Measurements from ENCODE around the gene KIF6. TPM values are rescaled to one million over a fixed set of nuclear protein-coding genes. Genes with fewer than 3 reads are reported as not detected.
"Not testable (repeated sequence)": the region's sequence is repeated elsewhere in the genome, so short reads cannot be mapped to it uniquely, and the experiment has no call there.

KIF6 gene
- total RNA-seq, 1 donor from 2014 or later = 1.0 TPM

DNA sequence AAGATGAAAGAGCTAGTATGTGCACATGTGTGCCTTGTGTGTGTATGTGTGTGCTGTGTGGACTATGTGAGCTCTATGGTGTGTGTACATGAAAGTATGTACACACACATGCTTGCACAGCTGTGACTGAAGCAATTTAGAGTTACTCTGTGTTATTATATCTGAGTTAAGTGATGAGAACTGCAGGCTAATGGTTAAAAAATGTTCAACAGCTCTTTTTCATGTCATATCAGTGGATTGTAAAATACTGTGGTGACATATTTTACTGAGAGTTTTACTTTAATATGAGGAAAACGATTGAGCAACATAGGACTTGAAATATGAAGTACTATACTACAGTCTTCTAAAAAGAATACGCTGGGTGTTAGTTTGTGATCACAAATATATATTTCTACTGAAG is 207.0 kb downstream of the KIF6 start:
- Histone ChIP-seq H3K4me3 (ENCODE audit: low read length in 3 of 3) (no peak overlapping the region), H3K9me3 (ENCODE audit: control insufficient read depth in 3 of 3, low read length in 3 of 3) (no peaks in the 10 kb centered on the region)

DNA sequence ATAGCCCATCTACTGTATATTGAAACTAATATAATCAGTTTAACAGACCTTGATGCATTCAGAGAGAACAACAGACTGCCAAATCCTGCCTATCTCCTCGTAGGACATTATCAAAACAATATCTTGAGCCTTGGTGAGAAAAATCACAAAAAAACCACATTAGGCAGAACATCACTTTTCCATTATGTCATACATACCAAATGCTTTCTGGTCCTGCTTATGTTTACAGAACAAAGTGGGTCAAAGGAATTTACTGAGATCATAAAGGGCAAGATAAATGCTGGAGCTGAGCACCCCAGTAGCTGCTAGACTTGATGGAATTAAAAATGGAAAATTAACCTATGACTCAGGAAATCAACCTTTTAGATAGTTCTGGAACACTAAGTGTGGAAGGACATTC is 207.5 kb downstream of the KIF6 start:
- no peak overlapping the region for H3K9ac ChIP-seq (ENCODE audit: low read depth in 1 of 3, low read length in 3 of 3)
- H3K27me3 ChIP-seq (ENCODE audit: control insufficient read depth in 3 of 3, insufficient read depth in 3 of 3, low read length in 3 of 3) = no peaks in the 10 kb centered on the region
- no peaks in the 10 kb centered on the region for H3K9me3 ChIP-seq (ENCODE audit: control insufficient read depth in 3 of 3, low read length in 3 of 3)
- no peak overlapping the region for H3K27ac ChIP-seq (ENCODE audit: low read depth, low read length)
- H3K4me3 ChIP-seq (ENCODE audit: low read length in 3 of 3) = no peak overlapping the region
- H3K4me1 ChIP-seq (ENCODE audit: control insufficient read depth in 3 of 3, insufficient read depth in 3 of 3, low read length in 3 of 3) = no peaks in the 10 kb centered on the region
- H3K36me3 ChIP-seq (ENCODE audit: control insufficient read depth in 3 of 3, insufficient read depth in 3 of 3, low read length in 3 of 3) = no peaks in the 10 kb centered on the region

More for the DNA sequence above, 207.0 kb downstream of the KIF6 start:
- no peaks in the 10 kb centered on the region for H3K4me1 ChIP-seq (ENCODE audit: control insufficient read depth in 3 of 3, insufficient read depth in 3 of 3, low read length in 3 of 3)
- no peaks in the 10 kb centered on the region for H3K36me3 ChIP-seq (ENCODE audit: control insufficient read depth in 3 of 3, insufficient read depth in 3 of 3, low read length in 3 of 3)
- H3K27me3 ChIP-seq (ENCODE audit: control insufficient read depth in 3 of 3, insufficient read depth in 3 of 3, low read length in 3 of 3) = no peaks in the 10 kb centered on the region
- no peak overlapping the region for H3K9ac ChIP-seq (ENCODE audit: low read depth in 1 of 3, low read length in 3 of 3)
- H3K27ac ChIP-seq (ENCODE audit: low read depth, low read length) = no peak overlapping the region

DNA sequence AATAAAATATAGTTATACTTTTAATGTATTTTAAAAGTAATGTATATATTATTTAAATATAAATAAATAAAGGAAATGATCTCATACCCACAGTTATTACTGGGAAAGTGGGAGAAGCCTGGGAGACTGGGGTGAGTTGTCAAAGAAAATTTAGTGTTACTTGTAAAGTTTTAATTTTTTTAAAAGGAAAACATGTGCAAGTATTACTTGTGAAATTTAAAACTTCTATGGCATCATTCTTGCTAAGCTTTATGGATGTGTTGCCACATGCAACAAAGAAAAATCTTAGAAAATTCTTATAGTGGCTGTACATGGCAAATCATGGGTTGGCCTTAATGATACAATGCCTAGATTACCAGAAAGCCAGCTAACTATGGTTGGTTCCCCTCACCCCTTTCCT is 208.7 kb downstream of the KIF6 start:
- no peaks in the 10 kb centered on the region for H3K9me3 ChIP-seq (ENCODE audit: control insufficient read depth in 3 of 3, low read length in 3 of 3)
- H3K4me3 ChIP-seq (ENCODE audit: low read length in 3 of 3) = no peak overlapping the region
- no peaks in the 10 kb centered on the region for H3K4me1 ChIP-seq (ENCODE audit: control insufficient read depth in 3 of 3, insufficient read depth in 3 of 3, low read length in 3 of 3)
- H3K9ac ChIP-seq (ENCODE audit: low read depth in 1 of 3, low read length in 3 of 3) = no peak overlapping the region
- no peaks in the 10 kb centered on the region for H3K36me3 ChIP-seq (ENCODE audit: control insufficient read depth in 3 of 3, insufficient read depth in 3 of 3, low read length in 3 of 3)
- no peak overlapping the region for H3K27ac ChIP-seq (ENCODE audit: low read depth, low read length)
- no peaks in the 10 kb centered on the region for H3K27me3 ChIP-seq (ENCODE audit: control insufficient read depth in 3 of 3, insufficient read depth in 3 of 3, low read length in 3 of 3)

DNA sequence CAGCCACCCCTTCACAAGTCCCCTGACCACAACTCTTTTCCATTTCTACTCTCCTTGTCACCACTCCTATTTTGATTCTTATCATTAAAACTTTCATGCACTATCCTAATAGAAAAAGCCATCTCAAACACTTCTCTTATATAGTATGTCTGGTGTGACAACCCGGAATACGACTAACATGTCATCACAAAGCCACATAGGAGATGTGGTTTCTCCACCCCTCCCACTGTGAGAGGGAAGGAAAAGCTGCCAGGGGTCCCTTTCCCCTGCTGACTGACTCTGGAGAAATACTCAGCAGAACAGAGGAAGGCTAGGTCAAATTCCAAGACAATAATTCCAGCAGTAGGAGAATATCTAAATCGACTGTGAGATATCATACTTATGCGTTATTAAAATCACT is 209.7 kb downstream of the KIF6 start:
- no peaks in the 10 kb centered on the region for H3K27me3 ChIP-seq (ENCODE audit: control insufficient read depth in 3 of 3, insufficient read depth in 3 of 3, low read length in 3 of 3)
- no peaks in the 10 kb centered on the region for H3K4me1 ChIP-seq (ENCODE audit: control insufficient read depth in 3 of 3, insufficient read depth in 3 of 3, low read length in 3 of 3)
- H3K4me3 ChIP-seq (ENCODE audit: low read length in 3 of 3) = no peak overlapping the region
- no peaks in the 10 kb centered on the region for H3K36me3 ChIP-seq (ENCODE audit: control insufficient read depth in 3 of 3, insufficient read depth in 3 of 3, low read length in 3 of 3)
- no peaks in the 10 kb centered on the region for H3K9me3 ChIP-seq (ENCODE audit: control insufficient read depth in 3 of 3, low read length in 3 of 3)
- no peak overlapping the region for H3K9ac ChIP-seq (ENCODE audit: low read depth in 1 of 3, low read length in 3 of 3)
- no peak overlapping the region for H3K27ac ChIP-seq (ENCODE audit: low read depth, low read length)

DNA sequence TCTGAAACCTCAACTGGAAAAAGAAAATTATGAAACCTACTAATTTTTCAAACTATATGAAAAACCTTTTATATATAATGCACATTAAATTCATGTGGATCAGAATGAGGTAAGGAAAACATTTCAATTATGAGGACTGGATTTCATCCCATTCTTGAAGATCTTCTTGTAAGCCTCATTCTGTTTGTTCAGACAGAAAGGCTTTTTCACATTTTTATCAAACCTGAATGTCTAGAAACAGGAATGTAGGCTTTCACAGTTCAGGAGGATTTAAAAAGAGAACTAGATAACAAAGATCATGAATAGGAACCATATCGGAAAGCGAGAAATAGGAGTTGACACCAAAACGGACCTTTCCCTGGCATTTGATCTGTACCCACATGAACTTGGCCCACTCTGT is 210.2 kb downstream of the KIF6 start:
- Histone ChIP-seq H3K4me3 (ENCODE audit: low read length in 3 of 3) (no peak overlapping the region), H3K27me3 (ENCODE audit: control insufficient read depth in 3 of 3, insufficient read depth in 3 of 3, low read length in 3 of 3) (no peaks in the 10 kb centered on the region), H3K4me1 (ENCODE audit: control insufficient read depth in 3 of 3, insufficient read depth in 3 of 3, low read length in 3 of 3) (no peaks in the 10 kb centered on the region), H3K9me3 (ENCODE audit: control insufficient read depth in 3 of 3, low read length in 3 of 3) (no peaks in the 10 kb centered on the region), H3K27ac (ENCODE audit: low read depth, low read length) (no peak overlapping the region), H3K9ac (ENCODE audit: low read depth in 1 of 3, low read length in 3 of 3) (no peak overlapping the region), H3K36me3 (ENCODE audit: control insufficient read depth in 3 of 3, insufficient read depth in 3 of 3, low read length in 3 of 3) (no peaks in the 10 kb centered on the region)

DNA sequence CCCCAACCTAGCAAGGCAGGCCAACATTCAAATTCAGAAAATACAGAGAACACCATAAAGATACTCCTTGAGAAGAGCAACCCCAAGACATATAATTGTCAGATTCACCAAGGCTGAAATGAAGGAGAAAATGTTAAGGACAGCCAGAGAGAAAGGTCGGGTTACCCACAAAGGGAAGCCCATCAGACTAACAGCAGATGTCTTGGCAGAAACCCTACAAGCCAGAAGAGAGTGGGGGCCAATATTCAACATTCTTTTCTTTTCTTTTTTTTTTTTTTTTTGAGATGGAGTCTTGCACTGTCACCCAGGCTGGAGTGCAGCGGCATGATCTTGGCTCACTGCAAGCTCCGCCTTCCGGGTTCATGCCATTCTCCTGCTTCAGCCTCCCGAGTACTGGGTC is 215.4 kb downstream of the KIF6 start:
- not testable (repeated sequence) for H3K4me3 ChIP-seq (ENCODE audit: low read length in 3 of 3); H3K27ac ChIP-seq (ENCODE audit: low read depth, low read length); H3K27me3 ChIP-seq (ENCODE audit: control insufficient read depth in 3 of 3, insufficient read depth in 3 of 3, low read length in 3 of 3); H3K4me1 ChIP-seq (ENCODE audit: control insufficient read depth in 3 of 3, insufficient read depth in 3 of 3, low read length in 3 of 3); H3K9me3 ChIP-seq (ENCODE audit: control insufficient read depth in 3 of 3, low read length in 3 of 3); H3K9ac ChIP-seq (ENCODE audit: low read depth in 1 of 3, low read length in 3 of 3); H3K36me3 ChIP-seq (ENCODE audit: control insufficient read depth in 3 of 3, insufficient read depth in 3 of 3, low read length in 3 of 3)

DNA sequence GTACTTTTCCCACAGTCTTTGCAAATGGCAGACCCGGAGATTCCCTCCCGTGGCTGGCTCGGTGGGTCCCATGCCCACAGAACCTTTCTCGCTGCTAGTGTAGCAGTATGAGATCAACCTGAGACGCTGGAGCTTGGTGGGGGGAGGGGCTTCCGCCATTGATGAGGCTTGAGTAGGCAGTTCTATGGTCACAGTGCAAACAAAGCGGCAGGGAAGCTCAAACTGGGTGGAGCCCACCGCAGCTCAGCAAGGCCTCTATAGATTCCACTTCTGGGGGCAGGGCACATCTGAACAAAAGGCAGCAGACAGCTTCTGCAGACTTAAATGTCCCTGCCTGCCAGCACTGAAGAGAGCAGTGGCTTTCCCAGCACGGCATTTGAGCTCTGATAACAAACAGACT is 216.7 kb downstream of the KIF6 start:
- Histone ChIP-seq H3K9me3 (ENCODE audit: control insufficient read depth in 3 of 3, low read length in 3 of 3) (peaks cover 0 to 3% (median 0%) of the 10 kb centered on the region in 3 donors), H3K9ac (ENCODE audit: low read depth in 1 of 3, low read length in 3 of 3) (no peak overlapping the region), H3K4me1 (ENCODE audit: control insufficient read depth in 3 of 3, insufficient read depth in 3 of 3, low read length in 3 of 3) (no peaks in the 10 kb centered on the region), H3K4me3 (ENCODE audit: low read length in 3 of 3) (no peak overlapping the region), H3K27me3 (ENCODE audit: control insufficient read depth in 3 of 3, insufficient read depth in 3 of 3, low read length in 3 of 3) (no peaks in the 10 kb centered on the region), H3K27ac (ENCODE audit: low read depth, low read length) (no peak overlapping the region), H3K36me3 (ENCODE audit: control insufficient read depth in 3 of 3, insufficient read depth in 3 of 3, low read length in 3 of 3) (no peaks in the 10 kb centered on the region)

DNA sequence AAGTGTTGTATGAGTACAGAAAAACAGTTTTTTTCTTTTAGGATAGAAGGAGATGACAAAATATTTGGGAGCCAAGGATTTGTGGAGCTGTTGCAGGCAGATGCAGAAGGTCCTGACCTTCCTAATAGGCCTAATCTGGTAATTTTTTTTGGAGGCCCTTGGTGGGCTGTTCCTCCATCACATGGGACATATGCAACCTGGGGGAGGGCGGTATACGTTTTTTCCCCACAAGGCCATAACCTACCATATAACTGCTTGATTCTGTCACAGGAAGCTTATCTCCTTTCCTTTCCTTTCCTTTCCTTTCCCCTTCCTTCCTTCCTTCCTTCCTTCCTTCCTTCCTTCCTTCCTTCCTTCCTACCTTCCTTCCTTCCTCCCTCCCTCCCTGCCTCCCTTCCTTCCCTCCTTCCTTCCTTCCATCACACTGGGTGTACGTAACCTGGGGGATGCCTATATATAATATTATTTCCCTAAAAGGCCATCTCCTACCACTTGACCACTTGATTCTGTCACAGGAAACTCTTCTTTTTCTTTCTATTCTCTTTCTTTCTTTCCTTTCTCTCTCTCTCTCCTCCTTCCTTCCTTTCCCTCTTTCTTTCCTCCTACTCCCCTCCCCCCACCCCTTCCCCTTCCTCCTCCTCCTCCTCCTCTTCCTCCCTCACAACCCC is 217.7 kb downstream of the KIF6 start:
- Histone ChIP-seq H3K4me1 (ENCODE audit: control insufficient read depth in 3 of 3, insufficient read depth in 3 of 3, low read length in 3 of 3) (no peaks in the 10 kb centered on the region), H3K9me3 (ENCODE audit: control insufficient read depth in 3 of 3, low read length in 3 of 3) (peaks cover 0 to 3% (median 0%) of the 10 kb centered on the region in 3 donors), H3K27ac (ENCODE audit: low read depth, low read length) (no peak overlapping the region), H3K9ac (ENCODE audit: low read depth in 1 of 3, low read length in 3 of 3) (no peak overlapping the region), H3K36me3 (ENCODE audit: control insufficient read depth in 3 of 3, insufficient read depth in 3 of 3, low read length in 3 of 3) (no peaks in the 10 kb centered on the region), H3K4me3 (ENCODE audit: low read length in 3 of 3) (no peak overlapping the region), H3K27me3 (ENCODE audit: control insufficient read depth in 3 of 3, insufficient read depth in 3 of 3, low read length in 3 of 3) (no peaks in the 10 kb centered on the region)

DNA sequence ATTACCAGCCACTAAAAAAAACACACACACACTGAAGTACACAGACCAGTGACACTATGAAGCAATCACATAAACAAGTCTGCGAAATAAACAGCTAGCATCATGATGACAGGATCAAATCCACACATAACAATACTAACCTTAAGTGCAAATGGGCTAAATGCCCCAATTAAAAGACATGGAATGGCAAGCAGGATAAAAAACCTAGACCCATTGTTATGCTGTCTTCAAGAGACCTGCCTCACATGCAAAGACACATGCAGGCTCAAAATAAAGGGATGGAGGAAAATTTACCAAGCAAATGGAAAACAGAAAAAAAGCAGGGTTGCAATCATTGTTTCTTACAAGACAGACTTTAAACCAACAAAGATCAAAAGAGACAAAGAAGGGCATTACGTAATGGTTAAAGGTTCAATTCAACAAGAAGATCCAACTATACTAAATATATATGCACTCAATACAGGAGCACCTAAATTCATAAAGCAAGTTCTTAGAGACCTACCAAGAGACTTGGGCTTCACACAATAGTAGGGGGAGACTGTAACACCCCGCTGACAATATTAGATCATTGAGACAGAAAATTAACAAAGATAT is 222.7 kb downstream of the KIF6 start:
- not testable (repeated sequence) for H3K4me3 ChIP-seq (ENCODE audit: low read length in 3 of 3); H3K9ac ChIP-seq (ENCODE audit: low read depth in 1 of 3, low read length in 3 of 3); H3K27ac ChIP-seq (ENCODE audit: low read depth, low read length); H3K9me3 ChIP-seq (ENCODE audit: control insufficient read depth in 3 of 3, low read length in 3 of 3); H3K27me3 ChIP-seq (ENCODE audit: control insufficient read depth in 3 of 3, insufficient read depth in 3 of 3, low read length in 3 of 3); H3K4me1 ChIP-seq (ENCODE audit: control insufficient read depth in 3 of 3, insufficient read depth in 3 of 3, low read length in 3 of 3); H3K36me3 ChIP-seq (ENCODE audit: control insufficient read depth in 3 of 3, insufficient read depth in 3 of 3, low read length in 3 of 3)

DNA sequence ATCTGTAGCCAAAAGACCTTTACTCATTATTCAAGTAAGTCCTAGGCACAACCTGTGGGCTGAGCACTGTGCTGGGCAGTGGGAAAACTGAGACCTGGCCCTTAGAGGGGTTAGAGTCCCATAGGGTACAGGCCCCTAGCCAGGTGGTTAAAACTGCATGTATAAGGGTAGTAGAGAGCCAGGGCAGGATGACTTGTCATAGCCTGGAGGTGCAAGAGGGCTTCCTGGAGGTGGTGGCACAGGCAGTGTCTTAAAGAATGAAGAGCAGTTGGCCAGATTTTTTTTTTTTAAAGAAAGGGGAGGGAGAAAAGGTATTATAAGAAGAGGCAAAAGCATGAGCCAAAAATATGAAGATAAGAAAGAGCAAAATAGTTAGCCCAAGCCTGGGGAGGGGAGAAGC is 226.2 kb downstream of the KIF6 start:
- Histone ChIP-seq H3K4me3 (ENCODE audit: low read length in 3 of 3) (no peak overlapping the region), H3K27ac (ENCODE audit: low read depth, low read length) (no peak overlapping the region), H3K9me3 (ENCODE audit: control insufficient read depth in 3 of 3, low read length in 3 of 3) (peaks cover 0 to 3% (median 0%) of the 10 kb centered on the region in 3 donors), H3K9ac (ENCODE audit: low read depth in 1 of 3, low read length in 3 of 3) (no peak overlapping the region), H3K4me1 (ENCODE audit: control insufficient read depth in 3 of 3, insufficient read depth in 3 of 3, low read length in 3 of 3) (peaks cover 0 to 4% (median 4%) of the 10 kb centered on the region in 3 donors), H3K36me3 (ENCODE audit: control insufficient read depth in 3 of 3, insufficient read depth in 3 of 3, low read length in 3 of 3) (no peaks in the 10 kb centered on the region), H3K27me3 (ENCODE audit: control insufficient read depth in 3 of 3, insufficient read depth in 3 of 3, low read length in 3 of 3) (peaks cover 0 to 5% (median 3%) of the 10 kb centered on the region in 3 donors)

All from skeletal muscle tissue (tissue), 4 donors.